NCI-H446 treated with DMSO at 0.1 percent for 48 hours (cell line): ENCODE measurements around the gene FARP2.

Source experiments
- DNase-seq: peaks from one replicate; lab custom pipeline; 2025; lab: John Stamatoyannopoulos, UW

Gene FARP2

DNA sequence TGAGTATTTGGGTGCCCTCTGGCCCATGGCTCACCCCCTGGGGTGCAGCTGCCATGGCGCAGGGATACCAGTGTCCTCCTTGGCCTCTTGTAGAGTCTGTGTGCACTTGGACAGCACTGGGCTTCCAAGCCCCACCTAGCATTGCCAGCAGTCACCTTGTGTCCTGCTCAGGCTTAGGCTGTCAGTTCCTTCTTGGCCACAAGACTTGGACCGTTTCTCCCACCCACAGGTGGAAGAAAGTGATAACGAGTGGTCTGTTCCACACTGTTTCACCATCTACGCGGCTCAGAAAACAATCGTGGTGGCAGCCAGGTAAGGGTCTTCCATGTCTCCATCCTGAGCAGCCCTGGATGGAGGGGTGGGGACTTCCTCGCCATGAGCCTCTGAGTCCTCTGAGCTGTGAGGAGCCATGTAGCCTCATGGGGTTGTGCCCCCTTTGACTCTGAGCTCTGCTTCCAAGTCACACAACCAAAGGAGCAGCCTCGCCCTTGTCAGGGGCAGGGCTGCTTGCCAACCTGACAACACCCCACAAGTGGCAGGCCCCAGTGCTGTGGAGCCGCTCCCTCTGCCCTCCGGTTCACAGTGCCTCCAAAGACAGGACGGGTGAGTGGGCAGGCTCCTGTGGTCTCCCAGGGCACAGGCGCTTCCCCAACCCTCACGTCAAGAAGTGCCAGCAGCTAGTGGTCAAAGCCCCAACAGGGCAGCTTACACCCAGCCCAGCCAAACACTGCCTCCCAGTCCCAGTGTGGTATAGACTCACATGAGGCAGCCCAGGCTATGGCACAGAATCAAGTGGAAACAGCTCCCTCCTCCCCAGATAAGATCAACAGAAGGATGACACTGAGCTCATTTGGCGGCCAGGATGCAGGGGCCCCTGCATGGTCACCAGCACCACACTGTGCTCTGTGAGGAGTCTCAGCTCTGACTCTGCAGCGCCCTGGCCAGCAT is 133.9 kb downstream of the FARP2 start:
- DNase-seq = no peak

DNA sequence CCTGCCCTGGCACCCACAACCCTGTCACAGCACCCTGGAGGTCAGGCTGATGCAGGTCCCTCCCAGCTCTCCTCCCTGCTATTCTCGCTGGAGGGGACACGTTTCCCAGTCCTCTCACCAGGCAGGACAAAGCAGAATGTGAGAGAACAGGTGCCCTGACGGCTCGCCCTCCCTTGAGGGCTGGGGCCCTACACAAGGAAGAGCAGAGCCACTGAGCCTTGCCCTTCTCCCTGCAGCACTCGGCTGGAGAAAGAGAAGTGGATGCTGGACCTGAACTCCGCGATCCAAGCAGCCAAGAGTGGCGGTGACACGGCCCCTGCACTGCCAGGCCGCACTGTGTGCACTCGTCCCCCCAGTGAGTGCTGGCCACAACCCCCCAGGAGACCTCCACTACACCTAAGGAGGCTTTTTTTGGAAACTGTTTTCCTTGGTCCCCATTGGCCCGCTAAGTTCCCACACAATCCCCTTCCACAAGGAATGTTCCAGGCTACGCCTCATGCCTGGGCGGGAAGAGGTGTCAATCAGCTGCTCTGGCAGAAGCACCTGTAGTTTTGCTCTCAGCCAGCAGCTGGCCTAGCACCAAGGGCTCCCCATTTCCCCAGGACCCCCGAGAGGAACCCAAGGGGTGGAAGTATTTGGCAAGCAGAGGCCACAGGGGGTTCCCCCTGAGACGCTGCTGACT is 134.9 kb downstream of the FARP2 start:
- no peak for DNase-seq

DNA sequence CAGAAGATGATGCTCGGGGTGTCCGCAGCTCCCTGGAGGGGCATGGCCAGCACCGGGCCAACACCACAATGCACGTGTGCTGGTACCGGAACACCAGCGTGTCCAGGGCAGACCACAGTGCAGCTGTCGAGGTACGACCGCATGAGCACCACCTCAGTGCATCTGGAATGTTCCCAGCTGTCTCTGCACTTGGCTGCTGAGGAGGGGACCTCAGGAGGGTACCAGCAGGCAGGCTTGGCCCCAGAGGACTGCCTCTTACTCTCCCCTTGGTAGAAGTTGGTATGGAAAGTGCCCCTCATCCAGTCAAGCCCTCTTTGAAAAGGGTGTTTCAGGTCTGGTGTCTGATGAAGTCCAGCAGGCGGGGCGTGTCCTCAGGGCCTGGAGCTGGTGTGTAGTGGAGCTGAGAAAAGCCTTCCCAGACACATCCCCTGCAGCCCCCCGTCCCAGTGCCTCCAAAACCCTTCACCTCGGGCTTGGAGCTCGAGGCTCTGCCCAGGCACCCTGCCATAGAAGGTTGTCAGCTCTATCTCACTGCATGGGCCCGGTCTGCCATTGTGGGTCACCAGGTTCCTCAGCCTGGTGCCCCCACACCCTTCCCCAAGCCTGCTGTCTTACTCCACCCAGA is 135.6 kb downstream of the FARP2 start:
- DNase-seq = no peak

DNA sequence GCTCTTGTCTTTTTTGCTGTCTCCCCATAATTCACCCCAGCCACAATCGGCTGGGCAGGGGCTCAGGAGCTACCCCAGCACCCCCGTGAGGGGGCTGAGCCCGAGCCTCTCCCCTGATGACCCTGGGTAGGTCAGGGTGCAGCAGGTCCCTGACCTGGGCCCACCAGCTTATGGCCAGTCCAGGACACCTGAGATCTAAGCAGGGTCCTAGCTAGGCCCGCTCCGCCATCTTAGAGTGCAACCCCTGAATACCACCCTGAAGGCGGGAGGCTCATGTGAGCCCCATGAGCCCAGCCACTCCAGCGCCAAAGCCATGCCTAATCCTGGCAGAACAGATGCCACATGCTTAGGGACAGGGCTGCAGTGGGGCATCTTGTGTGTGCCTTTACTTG is 136.1 kb downstream of the FARP2 start:
- DNase-seq = no peak

DNA sequence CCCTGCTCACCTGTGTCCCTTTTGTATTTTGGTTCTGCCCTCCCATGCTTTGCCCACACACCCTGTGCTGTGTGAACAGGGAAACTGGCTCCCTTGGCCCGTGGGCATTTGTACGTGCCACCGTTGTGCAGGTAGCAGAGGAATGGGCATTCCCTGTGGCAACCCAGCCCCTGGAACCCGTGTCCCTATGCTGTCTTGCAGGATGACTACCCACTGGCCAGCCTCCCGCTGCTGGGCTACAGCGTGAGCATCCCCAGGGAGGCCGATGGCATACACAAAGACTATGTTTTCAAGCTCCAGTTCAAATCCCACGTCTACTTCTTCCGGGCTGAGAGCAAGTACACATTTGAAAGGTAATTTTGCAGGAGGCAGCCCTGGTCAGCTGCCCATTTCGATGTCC is 137.0 kb downstream of the FARP2 start:
- no peak for DNase-seq

DNA sequence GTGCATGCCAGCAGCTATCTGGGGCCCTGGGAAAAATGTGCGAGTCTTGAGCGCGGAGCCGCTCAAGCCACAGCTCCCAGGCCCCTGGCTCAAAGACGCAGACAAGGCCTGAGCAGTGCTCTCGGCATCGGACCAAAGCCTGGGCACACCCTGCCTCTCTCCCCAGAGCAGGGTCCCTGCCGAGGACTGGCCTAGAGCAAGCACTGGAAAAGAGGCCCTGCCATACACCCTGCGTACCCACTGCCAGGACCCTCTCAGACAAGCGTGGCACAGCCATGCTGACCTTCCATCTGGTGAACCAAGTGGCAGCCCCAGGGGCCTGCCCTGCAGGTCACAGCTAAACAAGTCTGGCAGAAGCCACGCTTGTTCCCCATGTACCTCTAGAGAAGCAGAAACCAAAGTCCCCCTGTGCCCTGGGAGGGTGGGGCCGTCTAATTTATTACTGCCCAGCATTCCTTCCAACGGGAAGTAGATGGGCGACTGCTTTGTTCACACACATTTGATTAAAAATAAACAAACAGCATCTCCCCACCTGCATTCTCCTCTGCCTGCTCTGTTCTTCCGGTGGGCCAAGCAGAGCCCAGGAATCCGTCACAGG is 138.3 kb downstream of the FARP2 start:
- no peak for DNase-seq

DNA sequence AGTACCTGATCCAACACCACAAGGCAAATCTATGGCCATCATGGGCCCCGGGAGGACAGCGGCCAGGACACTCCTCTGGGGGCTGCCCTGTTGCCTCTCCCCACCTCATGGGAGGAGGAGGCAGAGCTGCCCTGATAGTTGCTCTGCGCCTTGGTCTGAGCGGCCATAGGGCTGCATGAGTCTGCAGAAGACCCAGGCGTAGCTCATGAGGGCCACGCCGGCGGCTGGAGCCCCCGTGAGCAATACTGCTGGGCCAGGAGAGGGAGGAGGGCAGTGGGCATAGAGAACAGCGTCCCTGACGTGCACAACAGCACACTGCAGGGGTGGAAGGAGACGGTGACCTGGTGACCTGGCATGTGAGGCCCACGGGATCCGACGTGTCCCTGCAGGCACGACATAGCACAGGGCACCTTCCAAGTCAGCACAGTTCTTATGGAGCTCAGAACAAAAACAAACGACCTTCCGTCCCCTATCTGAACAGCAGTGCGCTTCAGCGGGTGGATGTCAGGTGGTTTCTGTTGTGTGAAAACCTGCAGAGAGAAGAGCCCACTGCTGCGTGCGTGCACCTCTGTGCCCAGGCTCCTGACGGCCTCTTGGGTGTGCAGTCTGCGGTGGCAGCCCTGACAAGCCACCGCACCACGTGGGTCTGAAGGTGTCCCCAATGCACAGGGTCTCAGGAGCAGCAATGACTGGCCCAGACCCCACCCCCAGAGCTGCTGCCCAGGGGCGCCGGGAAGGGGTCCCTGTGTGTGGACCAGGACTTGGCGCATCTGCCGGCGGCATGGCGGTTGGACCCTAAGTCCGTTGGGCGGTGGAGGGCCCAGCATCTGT is 139.3 kb downstream of the FARP2 start:
- no peak for DNase-seq

DNA sequence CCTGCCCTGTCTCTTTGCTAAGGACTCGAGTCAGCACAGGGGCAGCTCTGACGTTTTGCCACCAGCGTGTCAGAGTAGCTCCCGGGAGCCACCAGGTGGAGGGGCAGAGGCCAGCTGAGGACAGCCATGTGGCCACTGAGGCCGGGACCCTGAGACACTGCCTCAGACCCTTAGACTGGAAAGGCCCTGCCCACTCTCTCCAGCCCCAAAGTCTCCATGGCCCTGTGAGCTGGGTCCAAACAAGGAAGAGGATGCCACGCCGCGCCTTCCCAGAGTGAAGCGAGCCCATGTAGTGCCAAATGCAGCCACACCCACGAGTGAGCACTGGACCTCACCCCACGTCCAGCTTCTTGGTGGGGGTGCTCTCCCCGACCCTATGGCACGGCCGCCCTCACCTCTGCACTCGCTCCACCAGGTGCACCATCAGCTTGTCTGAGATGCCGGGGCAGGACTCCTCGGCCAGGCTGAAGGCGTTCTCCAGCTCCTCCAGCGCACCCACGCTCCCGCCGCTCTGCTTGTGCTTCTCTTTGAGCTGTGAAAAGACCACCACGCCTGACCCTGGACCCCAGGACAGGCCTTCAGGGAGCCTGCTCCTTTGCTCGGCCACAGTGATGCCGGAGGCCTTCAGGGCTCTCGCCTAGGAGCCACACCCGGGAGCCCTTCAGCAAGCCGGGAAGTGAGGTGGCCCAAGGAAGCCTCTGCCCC is 140.1 kb downstream of the FARP2 start:
- DNase-seq = no peak

DNA sequence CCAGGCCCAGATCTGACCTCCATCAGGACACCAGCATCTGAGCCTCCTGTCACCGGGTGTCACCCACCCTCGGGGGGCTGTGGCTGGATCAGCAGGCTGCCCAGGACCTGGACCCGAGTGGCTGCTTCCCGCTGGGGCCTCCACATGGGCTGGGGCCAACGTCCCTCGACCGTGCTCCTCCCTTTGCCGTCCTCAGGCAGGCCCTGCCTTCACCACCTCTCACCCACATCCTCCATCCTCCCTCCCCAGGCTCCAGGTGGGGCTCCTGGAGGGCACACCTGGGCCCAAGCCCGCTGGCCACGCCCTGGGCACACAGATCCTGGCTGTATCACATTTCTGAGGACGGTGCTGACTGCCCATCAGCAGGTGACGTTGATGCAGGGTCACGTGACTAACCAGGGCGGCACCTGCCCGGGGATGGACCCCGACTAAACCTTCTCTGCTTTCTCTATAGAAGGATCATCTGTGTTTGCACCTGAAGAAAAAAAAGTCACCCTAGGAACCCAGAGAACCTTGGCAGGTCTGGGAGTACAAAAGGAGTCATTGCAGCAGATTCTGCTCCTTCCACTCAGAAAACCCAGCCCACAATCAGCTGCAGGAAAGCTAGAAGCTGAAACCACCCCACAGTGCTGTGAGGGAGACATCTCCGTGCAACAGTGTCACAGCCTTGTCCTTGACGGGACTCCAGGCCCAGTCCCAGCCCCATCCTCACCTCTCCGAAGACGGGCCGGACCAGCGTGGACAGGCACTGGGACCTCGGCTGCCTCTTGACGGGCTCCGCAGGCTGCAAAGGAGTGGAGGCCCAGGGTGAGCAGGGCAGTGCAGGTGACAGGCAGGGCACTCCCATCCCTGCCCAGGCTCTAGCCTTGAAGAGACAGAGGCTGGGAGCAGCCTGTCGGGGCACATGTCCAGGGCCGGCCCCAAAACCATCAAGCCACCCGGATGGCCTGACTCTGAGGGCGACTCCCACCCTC is 141.1 kb downstream of the FARP2 start:
- DNase-seq = no peak

DNA sequence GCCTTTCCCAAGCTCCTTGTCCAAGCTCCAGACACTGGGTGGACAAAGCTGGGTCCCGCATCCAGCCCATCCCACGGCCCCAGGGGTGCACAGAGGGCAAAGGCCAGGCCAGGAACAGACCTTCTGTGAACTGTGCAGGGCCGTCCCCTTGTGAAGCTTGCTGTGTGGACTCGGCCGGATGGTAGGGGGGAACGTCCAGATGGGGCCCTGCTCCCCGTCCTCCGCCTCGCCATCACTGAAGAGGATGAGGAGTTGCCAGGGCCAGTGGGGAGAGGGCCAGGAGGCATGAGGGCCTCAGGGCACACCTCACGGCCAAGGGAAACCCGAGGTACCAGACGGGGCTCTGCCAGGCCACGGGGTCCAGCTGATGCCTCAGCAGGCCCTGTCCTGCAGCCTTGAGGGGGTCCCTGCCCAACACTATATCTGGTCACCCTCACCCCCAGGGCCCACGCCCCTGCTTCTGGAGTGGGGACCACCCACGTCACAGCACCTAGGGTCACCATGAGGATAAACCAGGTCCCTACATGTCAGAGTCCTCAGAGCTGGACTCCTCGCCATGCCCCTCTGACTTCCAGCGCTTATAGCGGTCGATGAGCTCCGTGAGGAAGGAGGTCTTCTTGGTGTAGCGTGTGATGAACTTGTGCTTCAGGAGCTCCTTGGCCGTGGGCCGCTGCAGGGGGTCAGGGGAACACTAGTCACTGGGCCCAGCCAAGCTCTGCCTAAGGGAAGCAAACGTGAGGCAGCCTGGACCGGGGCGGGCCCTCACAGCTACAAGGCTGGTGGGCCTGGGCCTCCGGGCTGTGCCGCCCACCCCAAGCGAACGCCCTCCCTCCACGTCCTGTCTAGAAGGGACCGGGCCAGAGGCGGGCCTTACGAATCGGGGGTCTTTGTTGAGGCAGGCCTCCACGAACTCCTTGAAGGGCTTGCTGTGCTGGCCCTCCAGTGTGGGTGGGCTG is 142.3 kb downstream of the FARP2 start:
- no peak for DNase-seq

DNA sequence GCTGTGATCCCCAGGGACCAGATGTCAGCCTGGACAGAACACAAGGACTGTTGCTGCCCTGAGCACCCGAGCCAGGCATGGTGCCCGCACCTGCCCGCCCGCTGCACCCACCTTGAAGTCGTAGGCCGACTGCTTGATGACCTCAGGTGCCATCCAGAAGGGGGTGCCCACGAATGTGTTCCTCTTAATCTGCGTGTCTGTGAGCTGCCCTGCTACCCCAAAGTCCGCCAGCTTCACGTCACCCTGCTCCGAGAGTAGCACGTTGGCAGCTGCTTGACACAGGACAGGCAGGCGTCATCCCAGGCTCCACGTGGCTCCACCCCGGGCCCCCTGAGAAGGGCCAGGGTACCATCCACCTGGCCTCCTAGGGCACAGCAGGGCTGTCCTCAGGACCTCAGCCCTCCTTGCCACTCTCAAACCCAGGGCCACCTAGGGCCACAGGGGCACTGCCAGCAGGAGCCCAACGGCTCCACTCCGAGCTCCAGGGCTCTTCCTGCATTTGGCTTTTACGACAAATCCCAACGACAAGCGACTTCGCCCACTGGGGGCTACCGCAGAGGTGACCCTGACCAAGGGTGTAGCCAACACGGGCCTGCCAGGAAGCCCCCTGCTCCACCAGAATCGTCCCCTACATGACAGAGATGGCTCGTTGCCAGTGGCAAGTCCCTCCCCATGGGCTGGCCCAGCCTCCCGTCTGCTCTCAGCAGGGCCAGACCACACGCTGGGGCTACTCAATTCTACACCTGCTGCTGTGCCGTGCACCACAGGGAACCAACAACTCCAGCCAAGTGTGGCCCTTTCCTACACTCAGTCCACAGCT is 143.3 kb downstream of the FARP2 start:
- peak; percentile 8 for DNase-seq

DNA sequence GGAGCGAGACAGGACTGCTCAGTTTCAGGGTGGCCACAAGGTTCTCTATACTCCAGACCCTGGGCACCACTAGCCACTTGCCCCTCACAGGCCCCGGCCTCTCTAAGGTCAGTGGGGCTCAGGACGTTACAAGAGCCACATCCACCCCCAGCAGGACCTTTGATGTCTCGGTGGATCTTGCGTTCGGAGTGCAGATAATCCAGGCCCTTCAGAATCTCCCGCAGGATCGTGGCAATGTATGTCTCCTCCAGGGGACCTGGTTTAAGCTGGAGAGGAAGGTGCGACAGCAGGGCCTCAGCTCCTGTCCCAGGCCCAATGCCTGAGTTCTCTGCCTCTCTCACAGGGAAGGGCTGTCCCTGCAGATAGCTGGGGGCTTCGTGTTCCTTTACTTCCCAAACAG is 143.9 kb downstream of the FARP2 start:
- no peak for DNase-seq

DNA sequence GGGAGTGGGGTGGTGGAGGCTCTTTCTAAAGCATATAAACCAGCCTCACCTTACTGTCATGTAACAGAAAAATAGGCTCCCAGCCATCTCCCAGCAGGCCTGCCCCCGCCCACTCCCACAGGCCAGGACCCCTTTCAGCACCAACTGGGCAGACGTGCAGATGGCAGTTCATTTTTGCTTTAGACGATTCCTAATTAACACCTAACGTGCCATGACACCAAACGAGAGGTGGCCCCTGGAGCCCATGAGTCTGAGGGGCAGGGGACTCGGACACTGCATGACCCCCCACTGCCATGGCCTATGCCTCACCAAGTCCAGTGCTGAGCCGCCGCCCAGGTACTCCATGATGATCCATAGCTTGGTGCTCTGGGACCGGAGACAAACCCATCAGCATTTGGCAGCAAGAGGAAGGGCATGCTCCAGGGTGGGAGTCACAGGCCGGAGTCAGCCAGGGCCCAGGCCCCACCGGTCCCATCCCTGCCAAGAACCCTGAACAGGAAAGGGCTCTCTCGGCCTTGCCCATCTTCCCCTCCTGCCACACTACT is 144.4 kb downstream of the FARP2 start:
- DNase-seq = no peak

DNA sequence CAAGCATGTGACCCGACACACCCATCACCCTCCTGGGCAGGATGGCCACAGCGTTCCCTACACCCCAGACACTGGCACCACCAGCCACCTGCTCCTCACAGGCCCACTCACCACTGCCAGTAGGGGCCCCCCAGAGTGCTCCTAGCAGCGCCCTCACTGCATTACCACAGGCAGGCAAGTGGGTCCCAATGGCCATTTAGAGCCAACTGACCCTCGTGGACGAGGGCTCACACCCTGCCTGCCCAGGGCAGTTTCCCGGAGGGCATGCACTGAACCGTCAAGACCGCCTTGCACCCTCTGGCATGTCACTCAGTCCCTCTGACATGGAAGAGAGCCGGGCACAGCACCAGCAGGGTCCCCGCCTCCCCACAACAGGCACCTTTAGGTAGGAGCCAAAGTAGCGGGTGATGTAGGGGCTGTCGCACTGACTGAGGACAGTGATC is 145.0 kb downstream of the FARP2 start:
- DNase-seq = no peak

DNA sequence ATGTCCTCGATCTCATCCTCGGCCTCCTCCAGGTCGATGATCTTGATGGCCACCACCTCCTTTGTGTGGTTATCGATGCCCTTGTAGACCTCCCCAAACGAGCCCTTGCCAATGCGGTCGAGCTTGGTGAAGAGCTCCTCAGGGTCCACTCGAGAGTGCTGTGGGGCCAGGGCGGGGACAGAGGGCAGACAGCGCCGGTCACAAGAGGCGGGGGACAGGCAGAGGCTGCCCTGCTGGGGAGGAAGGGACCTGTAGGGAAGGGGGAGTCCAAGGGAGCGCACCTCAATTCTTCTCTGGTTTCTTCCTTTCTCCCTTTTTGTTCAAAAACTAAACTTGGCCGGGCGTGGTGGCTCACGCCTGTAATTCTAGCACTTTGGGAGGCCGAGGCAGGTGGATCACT is 145.5 kb downstream of the FARP2 start:
- no peak for DNase-seq

DNA sequence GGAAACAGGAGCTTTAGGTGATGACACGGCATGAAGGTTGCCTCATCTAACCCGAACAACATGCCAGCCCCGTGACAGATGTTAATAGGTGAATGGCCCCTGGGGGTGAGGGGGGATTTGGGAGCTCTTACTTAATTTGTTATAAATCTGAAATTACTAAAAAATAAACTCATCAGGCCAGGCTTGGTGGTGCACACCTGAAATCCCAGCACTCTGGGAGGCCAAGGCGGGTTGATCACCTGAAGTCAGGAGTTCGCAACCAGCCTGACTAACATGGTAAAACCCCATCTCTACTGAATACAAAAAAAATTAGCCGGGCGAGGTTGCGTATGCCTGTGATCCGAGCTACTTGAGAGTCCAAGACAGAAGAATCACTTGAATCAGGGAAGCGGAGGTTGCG is 146.2 kb downstream of the FARP2 start:
- DNase-seq = no peak

DNA sequence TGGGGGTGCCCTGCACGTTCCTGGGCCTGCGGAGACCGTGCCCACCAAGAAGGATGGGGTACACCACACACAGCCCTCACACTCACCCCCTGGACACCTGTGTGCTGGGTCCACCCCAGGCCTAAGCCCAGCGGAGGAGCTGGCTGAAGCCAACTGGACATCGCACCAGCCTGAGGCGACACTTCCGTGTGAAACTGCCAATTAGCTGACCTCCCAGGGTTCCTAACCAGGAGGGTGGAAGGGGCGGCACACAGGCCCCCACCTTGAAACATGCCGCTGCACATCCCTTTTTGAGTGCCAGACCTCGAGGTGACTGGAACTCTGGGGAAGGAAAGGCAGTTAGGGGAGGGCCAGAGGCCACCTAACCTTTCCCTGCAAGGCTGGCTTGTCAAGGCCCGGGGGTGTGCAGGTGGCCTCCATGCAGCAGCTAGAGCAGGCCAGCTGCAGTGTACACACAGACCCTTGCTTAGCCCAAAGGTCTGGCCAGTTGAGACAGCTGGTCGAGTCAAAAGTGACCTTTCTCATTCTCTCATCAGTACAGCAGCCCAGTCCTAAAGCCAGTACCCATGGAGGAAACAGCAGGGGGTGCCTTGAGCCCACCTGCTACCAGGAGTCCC is 147.8 kb downstream of the FARP2 start:
- DNase-seq = no peak
